Neural cell (in vitro differentiated cells): ENCODE results near the gene MOB3A.

Source experiments
- CTCF ChIP-seq: fragments of 450-650 bp; IDR thresholded peaks from 2 replicates; pipeline ENCODE4 v1.5.1; 2014; ENCODE audit warnings: antibody characterized with exemption, mild to moderate bottlenecking, moderate library complexity; ENCODE audit not compliant: poor library complexity, severe bottlenecking
- EP300 ChIP-seq: fragments of 450-650 bp; conservative IDR thresholded peaks from 2 replicates; pipeline ENCODE4 v1.6.1; 2014; ENCODE audit warnings: antibody characterized with exemption, mild to moderate bottlenecking, moderate library complexity; ENCODE audit not compliant: poor library complexity, severe bottlenecking
- EZH2 ChIP-seq: fragments of 200-600, 300-800 bp; shearing (Covaris generic), sonication (generic); IDR thresholded peaks from 2 replicates; pipeline ENCODE4 v1.6.1; 2014; ENCODE audit warnings: antibody characterized with exemption, low read length, borderline replicate concordance, mild to moderate bottlenecking; ENCODE audit not compliant: insufficient read depth, poor library complexity, severe bottlenecking
- MXI1 ChIP-seq: fragments of 450-650 bp; conservative IDR thresholded peaks from 2 replicates; pipeline ENCODE4 v1.6.1; 2014; ENCODE audit warnings: antibody characterized with exemption, mild to moderate bottlenecking; ENCODE audit not compliant: poor library complexity, severe bottlenecking
- POLR2AphosphoS5 ChIP-seq: IDR thresholded peaks from 2 replicates; pipeline ENCODE4 v1.6.1; 2012
- RAD21 ChIP-seq: fragments of 450-650 bp; conservative IDR thresholded peaks from 2 replicates; pipeline ENCODE4 v1.6.1; 2014; ENCODE audit warnings: antibody characterized with exemption, mild to moderate bottlenecking, moderate library complexity
- REST ChIP-seq: IDR thresholded peaks from 2 replicates; pipeline ENCODE4 v1.6.1; 2012; ENCODE audit warnings: borderline replicate concordance
- SMC3 ChIP-seq: fragments of 450-650 bp; conservative IDR thresholded peaks from 2 replicates; pipeline ENCODE4 v1.6.1; 2014; ENCODE audit warnings: antibody characterized with exemption, mild to moderate bottlenecking, moderate library complexity; ENCODE audit not compliant: poor library complexity
- TAF1 ChIP-seq: IDR thresholded peaks from 2 replicates; pipeline ENCODE4 v1.6.1; 2012; ENCODE audit warnings: low read depth

- TF ChIP-seq CTCF = no peak
- TF ChIP-seq TAF1 = no peak
- TF ChIP-seq POLR2AphosphoS5 = no peak
- TF ChIP-seq RAD21 = no peak
- TF ChIP-seq EZH2 = no peak
- TF ChIP-seq EP300 = no peak
- no peak for TF ChIP-seq SMC3
- no peak for TF ChIP-seq REST
- no peak for TF ChIP-seq MXI1
These were observed 25.7 kb downstream of the MOB3A start for GRCh38 chr19:2070436-2070827.
